CD4-positive, alpha-beta T cell (primary cell): Measurements from ENCODE around the gene TPP2. TPM values are rescaled to one million over a fixed set of nuclear protein-coding genes. Genes with fewer than 3 reads are reported as not detected.

Experiments
- ATAC-seq: fragments of 200-7000 bp; cut with Tn5 transposase; one replicate; pipeline ENCODE4 v1.10.0; 2022; ENCODE audit warnings: mild to moderate bottlenecking; ENCODE audit not compliant: poor library complexity
- CTCF ChIA-PET: fragments of 350-600 bp; sonication (Branson Sonifier 250); formaldehyde crosslinking; loops from one replicate; lab custom pipeline; 2021; ENCODE audit warnings: antibody characterized with exemption, inconsistent platforms; lab: Charles Lee
- POLR2A ChIA-PET: fragments of 350-600 bp; sonication (Branson Sonifier 250); formaldehyde crosslinking; loops from one replicate; lab custom pipeline; 2021; ENCODE audit warnings: antibody characterized with exemption, inconsistent platforms; lab: Charles Lee
- DNase-seq, 14 experiments: peaks; one replicate each; pipeline ENCODE4 v3.0.0-alpha.2; 2013 to 2020; ENCODE audit warnings: mixed read lengths in 2 of 14
- H3K27ac ChIP-seq, 2 donors: one replicate each; pipeline versions ENCODE4 v1.5.1 to v1.7.0; 2013; ENCODE audit warnings: low read length in 2 of 2, low read depth in 1 of 2, mild to moderate bottlenecking in 1 of 2
- H3K27me3 ChIP-seq, 2 experiments: 1 replicate in 1 of 2; 2 replicates in 1 of 2; pipeline versions ENCODE4 v1.6.1 to v1.7.0; 2013; ENCODE audit warnings: low read length in 2 of 2, control low read depth in 1 of 2, mild to moderate bottlenecking in 1 of 2, moderate library complexity in 1 of 2; ENCODE audit not compliant: insufficient read depth in 2 of 2, control insufficient read depth in 1 of 2
- H3K36me3 ChIP-seq: one replicate; pipeline ENCODE4 v1.6.1; 2013; ENCODE audit warnings: low read length, control low read depth; ENCODE audit not compliant: insufficient read depth
- H3K4me1 ChIP-seq: one replicate; pipeline ENCODE4 v1.6.1; 2013; ENCODE audit warnings: low read length, control low read depth; ENCODE audit not compliant: insufficient read depth
- H3K4me3 ChIP-seq: one replicate; pipeline ENCODE4 v1.5.1; 2013; ENCODE audit warnings: mild to moderate bottlenecking, low read length, moderate library complexity
- H3K9me3 ChIP-seq, 2 experiments: 1 replicate in 1 of 2; 2 replicates in 1 of 2; pipeline versions ENCODE4 v1.6.1 to v1.7.0; 2013; ENCODE audit warnings: low read length in 2 of 2, mild to moderate bottlenecking in 2 of 2, control low read depth in 1 of 2, moderate library complexity in 1 of 2; ENCODE audit not compliant: control insufficient read depth in 1 of 2, insufficient read depth in 1 of 2
- H3K27ac Mint-ChIP-seq: one replicate; pipeline ENCODE4 v1.8.0; 2020; ENCODE audit warnings: mixed read lengths
- H3K27me3 Mint-ChIP-seq: one replicate; pipeline ENCODE4 v1.8.0; 2021; ENCODE audit warnings: mixed read lengths
- H3K36me3 Mint-ChIP-seq: one replicate; pipeline ENCODE4 v1.8.0; 2021; ENCODE audit warnings: low read depth, mixed read lengths
- H3K4me1 Mint-ChIP-seq: one replicate; pipeline ENCODE4 v1.8.0; 2021; ENCODE audit warnings: low read depth, mixed read lengths
- H3K4me3 Mint-ChIP-seq: one replicate; pipeline ENCODE4 v1.8.0; 2020; ENCODE audit warnings: mild to moderate bottlenecking, mixed read lengths
- H3K9me3 Mint-ChIP-seq: one replicate; pipeline ENCODE4 v1.8.0; 2020; ENCODE audit warnings: mixed read lengths
- intact Hi-C, 2 experiments: fragments of 100-400 bp; cut with DNase I in 1 of 2; cut with micrococcal nuclease in 1 of 2; formaldehyde crosslinking; loops; one replicate each; pipeline versions ENCODE4 v1.15.1 to v1.9.0; 2023 to 2025; cut with DNase I, micrococcal nuclease
- total RNA-seq, 174 experiments: library from RNA in 2 of 174; stranded (reverse) in 2 of 174; gene quantifications; one replicate each; pipeline ENCODE4 v1.2.3 and lab custom pipeline; 2021 to 2026
- TF ChIP-seq, protein P1 (sequence below): fragments of 200-600 bp; IDR thresholded peaks from one replicate; pipeline ENCODE4 v1.8.0; 2022; ENCODE audit warnings: antibody characterized with exemption, mild to moderate bottlenecking

TPP2 gene
- total RNA-seq, 2 experiments from 2014 or later: 146 to 147 TPM

DNA sequence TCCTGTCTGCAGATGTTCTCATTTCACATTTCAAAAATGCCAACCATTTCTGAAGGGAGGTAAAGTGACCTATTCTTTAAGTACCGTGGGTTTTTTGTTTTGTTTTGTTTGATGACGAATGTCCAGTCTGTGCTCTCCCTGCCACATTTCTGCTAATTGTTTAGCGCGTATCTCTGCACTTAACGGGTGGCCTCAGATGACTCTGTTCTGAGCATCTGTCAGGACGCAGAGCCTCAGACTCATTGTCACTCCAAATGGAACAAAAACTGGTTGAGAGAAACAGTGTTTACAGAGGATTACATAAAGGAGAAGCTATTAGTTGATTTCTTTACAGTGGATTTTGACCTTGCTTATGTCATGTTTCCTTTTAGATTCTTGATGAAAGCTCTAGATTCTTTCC lies 23.7 kb downstream of the TPP2 start:
- no peaks in the 10 kb centered on the region for H3K9me3 ChIP-seq
- POLR2A ChIA-PET: interaction anchor here (1.2 kb wide), 1 partner anchor 23 kb away, joined by 3 read pairs; no protein-coding TSS in a partner anchor
- H3K27me3 ChIP-seq: no peaks in the 10 kb centered on the region
- TF ChIP-seq, protein P1, sequence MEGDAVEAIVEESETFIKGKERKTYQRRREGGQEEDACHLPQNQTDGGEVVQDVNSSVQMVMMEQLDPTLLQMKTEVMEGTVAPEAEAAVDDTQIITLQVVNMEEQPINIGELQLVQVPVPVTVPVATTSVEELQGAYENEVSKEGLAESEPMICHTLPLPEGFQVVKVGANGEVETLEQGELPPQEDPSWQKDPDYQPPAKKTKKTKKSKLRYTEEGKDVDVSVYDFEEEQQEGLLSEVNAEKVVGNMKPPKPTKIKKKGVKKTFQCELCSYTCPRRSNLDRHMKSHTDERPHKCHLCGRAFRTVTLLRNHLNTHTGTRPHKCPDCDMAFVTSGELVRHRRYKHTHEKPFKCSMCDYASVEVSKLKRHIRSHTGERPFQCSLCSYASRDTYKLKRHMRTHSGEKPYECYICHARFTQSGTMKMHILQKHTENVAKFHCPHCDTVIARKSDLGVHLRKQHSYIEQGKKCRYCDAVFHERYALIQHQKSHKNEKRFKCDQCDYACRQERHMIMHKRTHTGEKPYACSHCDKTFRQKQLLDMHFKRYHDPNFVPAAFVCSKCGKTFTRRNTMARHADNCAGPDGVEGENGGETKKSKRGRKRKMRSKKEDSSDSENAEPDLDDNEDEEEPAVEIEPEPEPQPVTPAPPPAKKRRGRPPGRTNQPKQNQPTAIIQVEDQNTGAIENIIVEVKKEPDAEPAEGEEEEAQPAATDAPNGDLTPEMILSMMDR: no peak
- DNase-seq (no peak), ATAC-seq (no peak)
- Mint-ChIP-seq H3K27ac (peak overlapping the region; percentile 20), H3K9me3 (no peaks in the 10 kb centered on the region), H3K4me3 (no peak overlapping the region), H3K27me3 (no peaks in the 10 kb centered on the region), H3K4me1 (peaks cover 4% of the 10 kb centered on the region), H3K36me3 (peaks cover 89% of the 10 kb centered on the region)
- H3K4me1 ChIP-seq: no peaks in the 10 kb centered on the region
- H3K27ac ChIP-seq: no peak overlapping the region
- intact Hi-C loops: loop anchor here in 1 of 2 experiments (5.0 kb wide), 1 partner anchor 37 kb away; no protein-coding TSS in a partner anchor
- H3K36me3 ChIP-seq: peaks cover 78% of the 10 kb centered on the region
- H3K4me3 ChIP-seq: no peak overlapping the region
- CTCF ChIA-PET: interaction anchor here (0.8 kb wide), 1 partner anchor 31 kb away, joined by 3 read pairs; no protein-coding TSS in a partner anchor

DNA sequence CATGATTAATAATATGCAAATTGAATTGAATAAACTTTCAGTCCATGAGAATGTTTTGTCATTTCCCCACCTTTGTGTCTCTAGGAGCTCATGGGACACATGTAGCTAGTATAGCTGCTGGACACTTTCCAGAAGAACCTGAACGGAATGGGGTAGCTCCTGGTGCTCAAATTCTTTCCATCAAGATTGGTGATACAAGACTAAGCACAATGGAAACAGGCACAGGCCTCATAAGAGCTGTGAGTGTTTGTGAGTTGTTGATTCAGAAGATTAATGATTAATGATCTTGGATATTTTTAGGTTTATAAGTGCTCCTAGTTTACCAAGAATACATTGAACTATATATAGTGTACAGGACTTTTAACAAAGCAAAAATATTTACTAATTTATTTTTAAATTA lies 30.1 kb downstream of the TPP2 start:
- H3K27me3 Mint-ChIP-seq: no peaks in the 10 kb centered on the region
- no peak overlapping the region for H3K27ac ChIP-seq
- ATAC-seq (no peak), DNase-seq (no peak)
- CTCF ChIA-PET: no interaction called here
- peaks cover 4% of the 10 kb centered on the region for H3K4me1 Mint-ChIP-seq
- peaks cover 79% of the 10 kb centered on the region for H3K36me3 ChIP-seq
- POLR2A ChIA-PET: interaction anchor here (1.3 kb wide), 2 partner anchors 29 to 31 kb away, joined by 3 to 7 read pairs; no protein-coding TSS in a partner anchor
- H3K27me3 ChIP-seq: no peaks in the 10 kb centered on the region
- H3K9me3 Mint-ChIP-seq: no peaks in the 10 kb centered on the region
- TF ChIP-seq, protein P1: no peak
- H3K4me3 ChIP-seq: no peak overlapping the region
- peaks cover 89% of the 10 kb centered on the region for H3K36me3 Mint-ChIP-seq
- no peak overlapping the region for H3K4me3 Mint-ChIP-seq
- no peak overlapping the region for H3K27ac Mint-ChIP-seq
- intact Hi-C loops: no loop called here
- no peaks in the 10 kb centered on the region for H3K4me1 ChIP-seq
- H3K9me3 ChIP-seq: no peaks in the 10 kb centered on the region

DNA sequence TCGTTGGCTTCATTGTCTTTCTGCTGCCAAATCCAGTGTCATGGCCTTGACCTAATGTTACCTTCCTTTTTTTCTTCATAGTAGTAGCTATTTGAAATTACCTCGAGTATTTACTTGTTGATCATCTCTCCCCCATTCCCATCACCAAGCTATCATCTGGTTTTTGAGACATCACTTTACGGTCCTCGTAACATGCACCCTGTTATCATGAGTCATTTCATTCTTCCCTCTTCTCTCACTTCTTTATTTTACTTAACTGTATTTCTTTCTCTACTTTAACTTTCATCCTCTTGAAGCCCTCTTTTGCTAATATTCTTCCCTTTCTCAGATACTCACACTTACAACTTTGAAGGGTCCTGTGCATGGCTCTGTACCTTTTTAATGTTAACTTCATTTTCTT lies 31.8 kb downstream of the TPP2 start:
- no peak overlapping the region for H3K27ac Mint-ChIP-seq
- Histone ChIP-seq H3K4me1 (no peaks in the 10 kb centered on the region), H3K4me3 (no peak overlapping the region), H3K9me3 (no peaks in the 10 kb centered on the region), H3K27me3 (no peaks in the 10 kb centered on the region), H3K27ac (no peak overlapping the region), H3K36me3 (peaks cover 87% of the 10 kb centered on the region)
- ChIA-PET CTCF (no interaction called here), POLR2A (interaction anchor here (1.0 kb wide), 1 partner anchor 32 kb away, joined by 4 read pairs; the partner anchor contains the start of gene TPP2)
- DNase-seq (no peak), ATAC-seq (no peak)
- intact Hi-C loops: no loop called here
- TF ChIP-seq, protein P1: no peak
- H3K9me3 Mint-ChIP-seq: no peaks in the 10 kb centered on the region
- no peak overlapping the region for H3K4me3 Mint-ChIP-seq
- no peaks in the 10 kb centered on the region for H3K4me1 Mint-ChIP-seq
- H3K27me3 Mint-ChIP-seq: no peaks in the 10 kb centered on the region
- peaks cover 92% of the 10 kb centered on the region for H3K36me3 Mint-ChIP-seq
